Left ventricle myocardium inferior (tissue), 1 donor: ENCODE results near the gene RNGTT. TPM values are rescaled to one million over a fixed set of nuclear protein-coding genes. Genes with fewer than 3 reads are reported as not detected.

Source experiments
- DNase-seq: peaks from one replicate; pipeline ENCODE4 v3.0.0-alpha.2; 2020
- H3K27ac ChIP-seq: fragments of 200-600 bp; replicated peaks from 2 replicates; pipeline ENCODE4 v1.8.0; 2021
- H3K27me3 ChIP-seq: fragments of 200-600 bp; 2 replicates; pipeline ENCODE4 v1.8.0; 2021; ENCODE audit warnings: low read depth
- H3K36me3 ChIP-seq: fragments of 200-600 bp; 2 replicates; pipeline ENCODE4 v1.8.0; 2021
- H3K4me1 ChIP-seq: fragments of 200-600 bp; 2 replicates; pipeline ENCODE4 v1.8.0; 2021
- H3K4me3 ChIP-seq: fragments of 200-600 bp; 2 replicates; pipeline ENCODE4 v1.8.0; 2021; ENCODE audit warnings: mild to moderate bottlenecking, moderate library complexity
- H3K9me3 ChIP-seq: fragments of 200-600 bp; replicated peaks from 2 replicates; pipeline ENCODE4 v1.8.0; 2021
- intact Hi-C: fragments of 100-400 bp; cut with micrococcal nuclease; formaldehyde crosslinking; loops from one replicate; pipeline ENCODE4 v1.11.0; 2022
- total RNA-seq: library from RNA; stranded (reverse); fragmentation: NEBNext Ultra II Directional; extraction: Animal tissue kit (Norgen Biotek cat#: 25700); gene quantifications from one replicate; pipeline ENCODE4 v1.2.1, GENCODE V29; 2021
- TF ChIP-seq, protein P1 (sequence below): fragments of 200-600 bp; IDR thresholded peaks from 2 replicates; pipeline ENCODE4 v1.8.0; 2021; ENCODE audit warnings: antibody characterized with exemption, mild to moderate bottlenecking, borderline replicate concordance
- donor health status: DM: no; HTN: yes; CAD: no; lungs with severe emphysema.

The RNGTT gene
- total RNA-seq, 1 donor from 2014 or later: 9.1 TPM

DNA sequence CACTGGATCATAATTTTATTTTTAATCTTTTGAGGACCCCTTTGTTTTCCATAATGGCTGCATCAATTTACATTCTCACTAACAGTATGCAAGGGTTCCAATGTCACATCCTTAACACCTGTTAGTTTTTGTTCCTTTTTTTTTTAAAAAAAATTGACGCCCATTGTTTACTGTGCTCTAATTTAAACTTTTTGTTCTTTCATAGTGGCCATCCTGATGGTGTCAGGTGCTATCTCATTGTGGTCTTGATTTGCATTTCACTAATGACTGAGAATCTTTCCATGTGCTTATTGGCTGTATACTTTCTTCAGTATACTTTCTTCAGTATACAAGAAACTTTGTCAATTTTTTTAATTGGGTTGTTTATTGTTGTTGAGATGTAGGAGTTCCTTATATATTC is 347.0 kb downstream of the RNGTT start:
- intact Hi-C loops: no loop called here
- H3K4me3 ChIP-seq: no peak overlapping the region
- no peaks in the 10 kb centered on the region for H3K9me3 ChIP-seq
- H3K4me1 ChIP-seq: no peaks in the 10 kb centered on the region
- TF ChIP-seq, protein P1, sequence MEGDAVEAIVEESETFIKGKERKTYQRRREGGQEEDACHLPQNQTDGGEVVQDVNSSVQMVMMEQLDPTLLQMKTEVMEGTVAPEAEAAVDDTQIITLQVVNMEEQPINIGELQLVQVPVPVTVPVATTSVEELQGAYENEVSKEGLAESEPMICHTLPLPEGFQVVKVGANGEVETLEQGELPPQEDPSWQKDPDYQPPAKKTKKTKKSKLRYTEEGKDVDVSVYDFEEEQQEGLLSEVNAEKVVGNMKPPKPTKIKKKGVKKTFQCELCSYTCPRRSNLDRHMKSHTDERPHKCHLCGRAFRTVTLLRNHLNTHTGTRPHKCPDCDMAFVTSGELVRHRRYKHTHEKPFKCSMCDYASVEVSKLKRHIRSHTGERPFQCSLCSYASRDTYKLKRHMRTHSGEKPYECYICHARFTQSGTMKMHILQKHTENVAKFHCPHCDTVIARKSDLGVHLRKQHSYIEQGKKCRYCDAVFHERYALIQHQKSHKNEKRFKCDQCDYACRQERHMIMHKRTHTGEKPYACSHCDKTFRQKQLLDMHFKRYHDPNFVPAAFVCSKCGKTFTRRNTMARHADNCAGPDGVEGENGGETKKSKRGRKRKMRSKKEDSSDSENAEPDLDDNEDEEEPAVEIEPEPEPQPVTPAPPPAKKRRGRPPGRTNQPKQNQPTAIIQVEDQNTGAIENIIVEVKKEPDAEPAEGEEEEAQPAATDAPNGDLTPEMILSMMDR: no peak
- no peaks in the 10 kb centered on the region for H3K27me3 ChIP-seq
- no peak for DNase-seq
- no peaks in the 10 kb centered on the region for H3K36me3 ChIP-seq
- H3K27ac ChIP-seq: no peak overlapping the region

DNA sequence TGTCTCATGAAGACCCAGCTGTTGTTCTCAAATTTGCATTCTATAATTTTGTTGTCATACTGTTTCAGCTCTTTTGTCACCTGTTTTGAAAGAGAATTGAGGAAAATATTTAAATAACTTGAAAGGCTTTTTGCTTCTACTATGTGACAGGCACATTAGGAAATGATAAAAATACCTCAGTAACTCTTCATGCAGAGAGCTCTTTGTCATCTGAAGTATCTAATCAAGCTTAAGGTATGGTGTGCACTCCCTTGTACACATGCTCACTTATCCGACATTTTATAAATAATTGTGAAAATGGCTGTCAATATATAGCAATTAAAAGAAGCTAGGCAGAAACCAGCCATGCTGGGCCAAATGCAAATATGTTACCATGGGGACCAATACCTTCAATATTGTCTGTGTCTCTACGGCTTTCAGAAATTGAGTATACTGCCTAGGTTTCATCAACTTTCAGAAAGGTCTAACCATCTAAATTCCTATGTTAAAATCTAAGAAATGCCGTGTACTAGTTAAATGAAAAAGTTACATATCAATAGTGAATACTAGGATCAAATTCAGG is 349.0 kb downstream of the RNGTT start:
- no peak overlapping the region for H3K27ac ChIP-seq
- H3K27me3 ChIP-seq: no peaks in the 10 kb centered on the region
- no peaks in the 10 kb centered on the region for H3K9me3 ChIP-seq
- no peaks in the 10 kb centered on the region for H3K4me1 ChIP-seq
- intact Hi-C loops: no loop called here
- TF ChIP-seq, protein P1: no peak
- no peak for DNase-seq
- H3K36me3 ChIP-seq: no peaks in the 10 kb centered on the region
- H3K4me3 ChIP-seq: no peak overlapping the region

DNA sequence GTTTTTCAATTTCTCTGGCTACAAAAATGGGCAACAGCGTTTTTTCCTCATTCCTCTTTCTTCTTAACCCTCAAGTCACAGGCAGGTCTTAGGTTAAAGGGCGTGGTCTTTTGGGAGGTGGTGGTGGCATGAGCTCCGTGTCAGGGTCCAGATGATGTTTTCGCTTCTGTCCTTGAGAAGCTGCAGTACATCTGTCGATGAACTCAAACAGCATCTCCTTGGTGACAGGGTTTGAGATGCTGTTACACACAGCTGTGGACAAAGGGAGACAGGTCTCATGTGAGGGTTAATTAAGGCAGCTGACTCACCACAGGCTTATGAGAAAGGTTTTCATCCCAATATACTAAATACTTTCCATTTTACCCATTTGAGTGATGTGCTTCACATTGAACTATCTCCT is 350.8 kb downstream of the RNGTT start:
- H3K4me3 ChIP-seq: no peak overlapping the region
- no peak overlapping the region for H3K27ac ChIP-seq
- intact Hi-C loops: no loop called here
- no peaks in the 10 kb centered on the region for H3K4me1 ChIP-seq
- H3K9me3 ChIP-seq: no peaks in the 10 kb centered on the region
- H3K27me3 ChIP-seq: no peaks in the 10 kb centered on the region
- H3K36me3 ChIP-seq: no peaks in the 10 kb centered on the region
- DNase-seq: no peak
- TF ChIP-seq, protein P1: no peak

DNA sequence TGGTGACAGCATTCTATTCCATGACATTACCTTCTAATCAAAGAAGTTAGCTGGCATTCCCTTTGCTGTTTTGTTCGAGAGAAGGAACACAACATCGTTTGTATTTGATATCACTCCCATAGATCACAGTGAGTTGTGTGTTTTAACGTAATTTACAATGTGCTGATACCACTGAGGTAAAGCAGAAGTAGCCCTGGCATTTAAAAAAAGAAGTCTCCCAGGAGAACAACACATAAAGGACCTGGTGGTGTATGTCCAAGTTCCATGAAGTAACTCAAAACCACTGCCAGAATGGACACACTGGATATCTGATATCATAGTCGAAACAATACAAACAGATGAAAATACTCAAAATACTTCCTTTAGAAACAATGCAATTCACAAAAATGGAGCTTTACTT is 351.7 kb downstream of the RNGTT start:
- H3K27ac ChIP-seq: no peak overlapping the region
- no peak for DNase-seq
- TF ChIP-seq, protein P1: no peak
- no peaks in the 10 kb centered on the region for H3K9me3 ChIP-seq
- H3K4me3 ChIP-seq: no peak overlapping the region
- no peaks in the 10 kb centered on the region for H3K36me3 ChIP-seq
- intact Hi-C loops: no loop called here
- H3K27me3 ChIP-seq: no peaks in the 10 kb centered on the region
- no peaks in the 10 kb centered on the region for H3K4me1 ChIP-seq

DNA sequence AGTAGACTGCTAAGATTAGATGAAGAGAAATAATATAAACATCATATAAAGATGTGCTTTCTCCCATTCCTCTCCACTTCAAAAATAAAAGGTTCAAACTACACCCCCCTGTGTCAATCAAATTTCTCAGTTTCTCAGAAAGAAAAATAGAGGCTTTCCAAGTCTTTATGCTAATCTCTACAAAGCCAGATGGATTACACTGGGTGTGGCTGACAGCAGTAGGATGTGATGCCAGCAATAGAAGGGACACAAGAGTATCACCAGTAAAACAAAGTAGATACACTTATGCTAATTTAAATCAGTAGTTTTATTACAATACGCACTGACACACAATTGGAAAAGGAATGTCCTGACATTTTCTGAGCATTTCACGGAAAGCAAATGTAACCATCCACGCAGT is 353.4 kb downstream of the RNGTT start:
- no peaks in the 10 kb centered on the region for H3K4me1 ChIP-seq
- no peaks in the 10 kb centered on the region for H3K36me3 ChIP-seq
- no peaks in the 10 kb centered on the region for H3K27me3 ChIP-seq
- DNase-seq: no peak
- H3K4me3 ChIP-seq: no peak overlapping the region
- TF ChIP-seq, protein P1: no peak
- intact Hi-C loops: no loop called here
- no peak overlapping the region for H3K27ac ChIP-seq
- no peaks in the 10 kb centered on the region for H3K9me3 ChIP-seq

DNA sequence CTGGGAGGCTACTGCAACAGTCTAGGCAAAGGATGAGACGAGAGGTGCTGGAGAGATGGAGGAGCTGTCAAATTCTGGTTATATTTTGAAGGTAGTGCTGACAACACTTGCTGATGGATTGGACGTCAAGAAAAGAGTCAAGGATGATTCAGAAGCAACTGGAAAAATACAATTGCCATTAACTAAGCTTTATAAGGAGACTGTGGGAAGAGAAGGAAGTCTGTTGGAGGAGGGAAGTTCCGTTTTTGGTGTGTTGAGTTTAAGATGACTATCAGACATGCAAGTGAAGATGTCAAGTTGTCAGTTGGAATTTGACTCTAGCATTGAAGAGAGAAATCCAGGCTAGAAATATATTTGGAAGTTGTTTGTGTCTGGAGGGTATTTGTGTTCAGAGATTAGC is 358.1 kb downstream of the RNGTT start:
- H3K4me1 ChIP-seq: no peaks in the 10 kb centered on the region
- H3K27ac ChIP-seq: no peak overlapping the region
- DNase-seq: no peak
- intact Hi-C loops: no loop called here
- no peaks in the 10 kb centered on the region for H3K27me3 ChIP-seq
- no peaks in the 10 kb centered on the region for H3K36me3 ChIP-seq
- H3K9me3 ChIP-seq: no peaks in the 10 kb centered on the region
- no peak overlapping the region for H3K4me3 ChIP-seq
- TF ChIP-seq, protein P1: no peak
